Naive thymus-derived CD4-positive, alpha-beta T cell (primary cell): ENCODE results near the gene ADAMTSL1. TPM values are rescaled to one million over a fixed set of nuclear protein-coding genes. Genes with fewer than 3 reads are reported as not detected.

Experiments
- ATAC-seq: fragments of 150-1000 bp; cut with Tn5 transposase; 2 replicates; pipeline ENCODE4 v1.10.0; 2021; ENCODE audit warnings: mild to moderate bottlenecking, moderate library complexity
- CTCF ChIA-PET: fragments of 350-600 bp; sonication (Branson Sonifier 250); formaldehyde crosslinking; loops from one replicate; lab custom pipeline; 2021; ENCODE audit warnings: antibody characterized with exemption; lab: Charles Lee
- POLR2A ChIA-PET: fragments of 350-600 bp; sonication (Branson Sonifier 250); formaldehyde crosslinking; loops from one replicate; lab custom pipeline; 2021; ENCODE audit warnings: antibody characterized with exemption, inconsistent platforms; lab: Charles Lee
- DNase-seq, 9 donors: peaks; one replicate each; pipeline versions ENCODE4 v3.0.0 to v3.0.0-alpha.2; 2020 to 2022; ENCODE audit warnings: mixed read lengths in 1 of 9
- H3K27ac ChIP-seq: one replicate; pipeline ENCODE4 v1.7.0; 2013; ENCODE audit warnings: mild to moderate bottlenecking, low read depth, low read length, moderate library complexity
- H3K27me3 ChIP-seq, 2 donors: one replicate each; pipeline ENCODE4 v1.7.0; 2013; ENCODE audit warnings: low read length in 2 of 2, mild to moderate bottlenecking in 2 of 2, moderate library complexity in 2 of 2; ENCODE audit not compliant: control insufficient read depth in 2 of 2, insufficient read depth in 2 of 2
- H3K36me3 ChIP-seq, 3 experiments: 1 replicate in 2 of 3; 2 replicates in 1 of 3; pipeline ENCODE4 v1.7.0; 2013; ENCODE audit warnings: low read length in 3 of 3, mild to moderate bottlenecking in 3 of 3, moderate library complexity in 1 of 3; ENCODE audit not compliant: insufficient read depth in 3 of 3, control insufficient read depth in 2 of 3
- H3K4me1 ChIP-seq, 2 donors: one replicate each; pipeline ENCODE4 v1.7.0; 2013; ENCODE audit warnings: low read length in 2 of 2, mild to moderate bottlenecking in 2 of 2, moderate library complexity in 1 of 2; ENCODE audit not compliant: control insufficient read depth in 2 of 2, insufficient read depth in 2 of 2
- H3K4me3 ChIP-seq: 2 replicates; pipeline ENCODE4 v1.7.0; 2013; ENCODE audit warnings: mild to moderate bottlenecking, low read length
- H3K9me3 ChIP-seq, 3 experiments: 1 replicate in 2 of 3; 2 replicates in 1 of 3; pipeline ENCODE4 v1.7.0; 2013; ENCODE audit warnings: low read length in 3 of 3; ENCODE audit not compliant: control insufficient read depth in 2 of 3
- H3K27ac Mint-ChIP-seq, 9 donors: one replicate each; pipeline ENCODE4 v1.8.0; 2020 to 2022; ENCODE audit warnings: mixed read lengths in 9 of 9, mild to moderate bottlenecking in 8 of 9, moderate library complexity in 5 of 9, inconsistent platforms in 2 of 9
- H3K27me3 Mint-ChIP-seq, 5 donors: one replicate each; pipeline ENCODE4 v1.8.0; 2021 to 2022; ENCODE audit warnings: mixed read lengths in 5 of 5, mild to moderate bottlenecking in 1 of 5
- H3K36me3 Mint-ChIP-seq, 5 donors: one replicate each; pipeline ENCODE4 v1.8.0; 2020 to 2022; ENCODE audit warnings: mixed read lengths in 5 of 5, mild to moderate bottlenecking in 3 of 5, inconsistent platforms in 1 of 5
- H3K4me1 Mint-ChIP-seq, 7 donors: one replicate each; pipeline ENCODE4 v1.8.0; 2020 to 2022; ENCODE audit warnings: mixed read lengths in 7 of 7, mild to moderate bottlenecking in 3 of 7, inconsistent platforms in 1 of 7
- H3K4me3 Mint-ChIP-seq, 10 donors: one replicate each; pipeline ENCODE4 v1.8.0; 2020 to 2022; ENCODE audit warnings: mild to moderate bottlenecking in 10 of 10, mixed read lengths in 10 of 10, moderate library complexity in 6 of 10, inconsistent platforms in 2 of 10
- H3K9me3 Mint-ChIP-seq, 11 donors: one replicate each; pipeline ENCODE4 v1.8.0; 2020 to 2022; ENCODE audit warnings: mixed read lengths in 11 of 11, mild to moderate bottlenecking in 4 of 11, inconsistent platforms in 1 of 11, moderate library complexity in 1 of 11
- intact Hi-C, 2 donors: fragments of 100-400 bp; cut with micrococcal nuclease; formaldehyde crosslinking; loops; one replicate each; pipeline ENCODE4 v1.15.1; 2023
- polyA plus RNA-seq, 2 donors: library from polyadenylated mRNA; unstranded; fragments of 300-500 nt; fragmentation: Illumina TruSeq; gene quantifications; one replicate each; pipeline ENCODE4 v1.2.3, GENCODE V29; 2021
- total RNA-seq, 6 experiments: library from RNA in 5 of 6; stranded (reverse) in 5 of 6; gene quantifications; 1 replicate in 5 of 6; 2 replicates in 1 of 6; pipeline ENCODE4 v1.2.3 and lab custom pipeline; 2021 to 2026

The ADAMTSL1 gene
- total and polyA plus RNA-seq, 7 experiments from 2014 or later: not detected

- Histone ChIP-seq H3K4me3 (no peak overlapping the region), H3K9me3 (no peaks in the 10 kb centered on the region), H3K4me1 (no peaks in the 10 kb centered on the region), H3K27me3 (no peaks in the 10 kb centered on the region), H3K36me3 (no peaks in the 10 kb centered on the region), H3K27ac (no peak overlapping the region)
- POLR2A ChIA-PET: no interaction called here
- Mint-ChIP-seq H3K36me3 (no peaks in the 10 kb centered on the region), H3K27ac (no peak overlapping the region), H3K4me3 (no peak overlapping the region), H3K27me3 (peaks cover 0 to 19% (median 7%) of the 10 kb centered on the region in 5 donors), H3K9me3 (peaks cover 0 to 12% (median 0%) of the 10 kb centered on the region in 11 donors), H3K4me1 (no peaks in the 10 kb centered on the region)
- no peak for DNase-seq
- CTCF ChIA-PET: no interaction called here
- intact Hi-C loops: no loop called here
- ATAC-seq: no peak
Observed at GRCh38 chr9:18708429-18708828, 234.5 kb downstream of the ADAMTSL1 start.

DNA sequence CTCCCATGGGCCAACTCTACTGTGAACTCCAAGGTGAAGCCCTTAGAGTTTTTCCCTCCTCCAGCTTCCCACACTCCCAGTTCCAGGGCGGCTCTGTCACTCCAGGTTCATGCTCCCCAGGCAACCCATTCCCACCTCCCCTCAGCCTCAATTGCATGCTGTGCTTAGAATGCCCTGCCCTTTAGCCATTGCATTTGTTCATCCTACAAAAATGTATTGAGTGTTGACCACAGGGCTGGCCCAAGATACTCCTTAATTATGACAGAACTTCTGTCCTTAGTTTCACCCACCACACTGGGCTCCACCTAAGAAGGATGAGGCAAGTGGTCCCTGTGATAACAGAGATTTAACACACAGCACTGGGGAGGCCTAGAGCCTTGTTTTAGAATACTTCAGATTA lies 236.1 kb downstream of the ADAMTSL1 start:
- ATAC-seq (no peak), DNase-seq (no peak)
- no peak overlapping the region for H3K4me3 ChIP-seq
- CTCF ChIA-PET: no interaction called here
- no peaks in the 10 kb centered on the region for H3K27me3 ChIP-seq
- no peaks in the 10 kb centered on the region for H3K9me3 ChIP-seq
- POLR2A ChIA-PET: no interaction called here
- H3K4me3 Mint-ChIP-seq: no peak overlapping the region
- peaks cover 0 to 12% (median 1%) of the 10 kb centered on the region in 11 donors for H3K9me3 Mint-ChIP-seq
- H3K27ac Mint-ChIP-seq: no peak overlapping the region
- intact Hi-C loops: no loop called here
- H3K36me3 Mint-ChIP-seq: no peaks in the 10 kb centered on the region
- no peak overlapping the region for H3K27ac ChIP-seq
- H3K27me3 Mint-ChIP-seq: peaks cover 0 to 19% (median 7%) of the 10 kb centered on the region in 5 donors
- no peaks in the 10 kb centered on the region for H3K36me3 ChIP-seq
- no peaks in the 10 kb centered on the region for H3K4me1 ChIP-seq
- no peaks in the 10 kb centered on the region for H3K4me1 Mint-ChIP-seq

DNA sequence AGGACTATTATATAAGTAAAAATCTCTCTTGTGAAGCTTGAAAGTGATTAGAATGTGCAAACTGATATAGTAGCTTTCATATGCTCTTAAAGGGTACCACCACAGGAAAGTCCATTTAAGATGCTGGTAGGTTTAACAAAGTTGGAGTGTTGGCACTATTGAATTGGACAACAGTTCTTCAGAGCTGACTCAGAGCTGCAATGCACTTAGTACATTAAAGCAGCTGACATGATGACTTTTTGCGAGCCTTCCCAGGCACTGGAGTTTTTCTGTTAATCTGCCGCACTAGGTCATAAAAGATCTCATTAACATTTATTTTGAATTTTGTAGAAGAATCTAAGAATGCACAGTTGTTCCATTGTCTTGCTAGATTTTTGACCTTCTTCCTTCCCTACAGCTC lies 243.8 kb downstream of the ADAMTSL1 start:
- peaks cover 0 to 4% (median 0%) of the 10 kb centered on the region in 11 donors for H3K9me3 Mint-ChIP-seq
- H3K4me3 ChIP-seq: no peak overlapping the region
- no peaks in the 10 kb centered on the region for H3K4me1 ChIP-seq
- DNase-seq (no peak), ATAC-seq (no peak)
- no peaks in the 10 kb centered on the region for H3K36me3 ChIP-seq
- CTCF ChIA-PET: no interaction called here
- intact Hi-C loops: no loop called here
- no peak overlapping the region for H3K27ac ChIP-seq
- no peak overlapping the region for H3K27ac Mint-ChIP-seq
- no peaks in the 10 kb centered on the region for H3K27me3 ChIP-seq
- no peaks in the 10 kb centered on the region for H3K4me1 Mint-ChIP-seq
- H3K36me3 Mint-ChIP-seq: no peaks in the 10 kb centered on the region
- POLR2A ChIA-PET: no interaction called here
- H3K9me3 ChIP-seq: no peaks in the 10 kb centered on the region
- H3K4me3 Mint-ChIP-seq: no peak overlapping the region
- H3K27me3 Mint-ChIP-seq: no peaks in the 10 kb centered on the region

DNA sequence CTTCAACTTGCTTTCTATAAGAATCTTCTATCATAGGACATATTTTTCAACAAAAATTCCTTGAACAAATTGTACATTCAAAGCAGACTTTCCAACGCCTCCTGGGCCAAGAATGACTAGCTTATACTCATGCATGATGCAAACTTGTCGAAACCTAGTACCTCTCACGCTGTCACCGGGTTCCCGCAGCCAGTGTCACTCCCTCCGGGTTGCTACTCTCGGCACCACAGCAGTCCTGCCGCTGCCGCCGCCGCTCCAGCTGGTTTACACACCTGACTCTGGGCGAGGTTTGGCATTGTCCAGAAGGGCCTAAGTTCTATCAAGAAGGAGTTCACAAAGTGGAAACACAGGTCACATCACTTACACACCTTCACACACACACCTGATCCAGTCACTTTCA lies 244.4 kb downstream of the ADAMTSL1 start:
- no peaks in the 10 kb centered on the region for H3K27me3 Mint-ChIP-seq
- H3K4me1 Mint-ChIP-seq: no peaks in the 10 kb centered on the region
- no peaks in the 10 kb centered on the region for H3K9me3 ChIP-seq
- H3K27me3 ChIP-seq: no peaks in the 10 kb centered on the region
- ChIA-PET CTCF (no interaction called here), POLR2A (no interaction called here)
- intact Hi-C loops: no loop called here
- peaks cover 0 to 4% (median 0%) of the 10 kb centered on the region in 11 donors for H3K9me3 Mint-ChIP-seq
- H3K27ac Mint-ChIP-seq: no peak overlapping the region
- no peaks in the 10 kb centered on the region for H3K36me3 Mint-ChIP-seq
- no peak overlapping the region for H3K4me3 Mint-ChIP-seq
- H3K4me1 ChIP-seq: no peaks in the 10 kb centered on the region
- no peak overlapping the region for H3K27ac ChIP-seq
- no peak overlapping the region for H3K4me3 ChIP-seq
- no peaks in the 10 kb centered on the region for H3K36me3 ChIP-seq
- DNase-seq (no peak), ATAC-seq (no peak)

GRCh38 chr9:18718932-18719331 lies 245.0 kb downstream of the ADAMTSL1 start:
- Mint-ChIP-seq H3K9me3 (peaks cover 0 to 4% (median 0%) of the 10 kb centered on the region in 11 donors), H3K27me3 (no peaks in the 10 kb centered on the region), H3K27ac (no peak overlapping the region), H3K4me1 (no peaks in the 10 kb centered on the region), H3K4me3 (no peak overlapping the region), H3K36me3 (no peaks in the 10 kb centered on the region)
- ChIA-PET CTCF (no interaction called here), POLR2A (no interaction called here)
- Histone ChIP-seq H3K9me3 (no peaks in the 10 kb centered on the region), H3K27me3 (no peaks in the 10 kb centered on the region), H3K4me3 (no peak overlapping the region), H3K27ac (no peak overlapping the region), H3K4me1 (no peaks in the 10 kb centered on the region), H3K36me3 (no peaks in the 10 kb centered on the region)
- DNase-seq: no peak
- ATAC-seq: no peak
- intact Hi-C loops: no loop called here

- H3K27me3 Mint-ChIP-seq: no peaks in the 10 kb centered on the region
- H3K9me3 Mint-ChIP-seq: peaks cover 0 to 4% (median 0%) of the 10 kb centered on the region in 11 donors
- ATAC-seq: no peak
- H3K4me1 Mint-ChIP-seq: no peaks in the 10 kb centered on the region
- H3K4me3 Mint-ChIP-seq: no peak overlapping the region
- H3K27me3 ChIP-seq: no peaks in the 10 kb centered on the region
- no peaks in the 10 kb centered on the region for H3K36me3 ChIP-seq
- H3K4me1 ChIP-seq: no peaks in the 10 kb centered on the region
- no peaks in the 10 kb centered on the region for H3K36me3 Mint-ChIP-seq
- H3K27ac Mint-ChIP-seq: no peak overlapping the region
- no peaks in the 10 kb centered on the region for H3K9me3 ChIP-seq
- no peak for DNase-seq
- H3K4me3 ChIP-seq: no peak overlapping the region
- H3K27ac ChIP-seq: no peak overlapping the region
- ChIA-PET CTCF (no interaction called here), POLR2A (no interaction called here)
- intact Hi-C loops: no loop called here
Observed at GRCh38 chr9:18720691-18721090, 246.7 kb downstream of the ADAMTSL1 start.

- H3K4me1 Mint-ChIP-seq: no peaks in the 10 kb centered on the region
- no peak for DNase-seq
Observed at GRCh38 chr9:18721267-18721994, 247.5 kb downstream of the ADAMTSL1 start.

More at GRCh38 chr9:18721267-18721994, 247.5 kb downstream of the ADAMTSL1 start:
- H3K27me3 ChIP-seq: no peaks in the 10 kb centered on the region
- ATAC-seq: no peak
- no peaks in the 10 kb centered on the region for H3K9me3 ChIP-seq
- Mint-ChIP-seq H3K36me3 (no peaks in the 10 kb centered on the region), H3K27ac (no peak overlapping the region), H3K9me3 (peaks cover 0 to 4% (median 0%) of the 10 kb centered on the region in 11 donors), H3K27me3 (no peaks in the 10 kb centered on the region), H3K4me3 (no peak overlapping the region)
- H3K4me1 ChIP-seq: no peaks in the 10 kb centered on the region
- CTCF ChIA-PET: no interaction called here
- no peak overlapping the region for H3K4me3 ChIP-seq
- intact Hi-C loops: no loop called here
- POLR2A ChIA-PET: no interaction called here
- no peak overlapping the region for H3K27ac ChIP-seq
- no peaks in the 10 kb centered on the region for H3K36me3 ChIP-seq
